AG04450 (cell line): ENCODE results near the gene SLC39A11. TPM values are rescaled to one million over a fixed set of nuclear protein-coding genes. Genes with fewer than 3 reads are reported as not detected.

ENCODE experiments used
- CTCF ChIA-PET: fragments of 300-600, 350-600 bp; formaldehyde crosslinking; extraction: SDS; loops from one replicate; lab custom pipeline; 2022; ENCODE audit warnings: antibody characterized with exemption, inconsistent platforms; lab: Charles Lee
- POLR2A ChIA-PET: fragments of 350-600 bp; formaldehyde crosslinking; extraction: SDS; loops from one replicate; lab custom pipeline; 2021; ENCODE audit warnings: antibody characterized with exemption, inconsistent platforms; lab: Yijun Ruan, JAX
- DNase-seq: peaks from one replicate; pipeline ENCODE4 v3.0.0-alpha.2; 2011; ENCODE audit warnings: low read depth, low spot score
- H3K27ac ChIP-seq: one replicate; pipeline ENCODE4 v1.5.1; 2012; ENCODE audit warnings: low read depth, low read length, control low read depth
- H3K27me3 ChIP-seq: one replicate; pipeline ENCODE4 v1.6.0; 2012; ENCODE audit warnings: low read length; ENCODE audit not compliant: control insufficient read depth, insufficient read depth
- H3K4me3 ChIP-seq: 2 replicates; pipeline ENCODE4 v1.5.1; 2011; ENCODE audit warnings: mild to moderate bottlenecking, low read depth, low read length, control low read depth
- H3K9me3 ChIP-seq: 2 replicates; pipeline ENCODE4 v1.5.1; 2012; ENCODE audit warnings: low read length; ENCODE audit not compliant: control insufficient read depth, insufficient read depth
- polyA plus RNA-seq: library from polyadenylated mRNA; depleted of rRNA; stranded (reverse); fragments of >200 nt; gene quantifications from 2 replicates; pipeline ENCODE4 v1.2.3, GENCODE V29; 2011
- TF ChIP-seq, protein P1 (sequence below): IDR thresholded peaks from 2 replicates; pipeline ENCODE4 v1.5.1; 2011; ENCODE audit warnings: low read depth, low read length, control low read depth, inconsistent platforms

Gene SLC39A11
- polyA plus RNA-seq, 1 experiment: 18.0 TPM

DNA sequence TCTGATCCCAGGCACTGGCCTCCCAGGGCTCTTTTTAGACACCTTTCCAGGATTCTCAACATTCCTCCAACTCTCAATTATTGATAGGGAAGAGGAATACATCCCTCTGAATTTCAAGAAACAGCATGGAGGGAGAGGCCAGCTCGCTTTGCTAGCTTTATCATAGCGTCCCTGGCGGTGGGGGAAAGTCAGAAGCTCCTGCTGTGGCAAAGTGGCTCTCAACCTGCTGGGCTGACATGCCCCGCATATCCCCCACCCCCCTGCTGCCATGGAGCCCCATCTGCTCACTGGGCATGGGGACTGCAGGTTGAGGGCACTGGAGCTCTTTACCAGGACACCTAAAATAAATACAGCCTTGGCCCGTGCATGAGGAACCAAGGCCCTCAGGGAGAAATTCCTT, 140.3 kb downstream of the SLC39A11 start:
- TF ChIP-seq, protein P1, sequence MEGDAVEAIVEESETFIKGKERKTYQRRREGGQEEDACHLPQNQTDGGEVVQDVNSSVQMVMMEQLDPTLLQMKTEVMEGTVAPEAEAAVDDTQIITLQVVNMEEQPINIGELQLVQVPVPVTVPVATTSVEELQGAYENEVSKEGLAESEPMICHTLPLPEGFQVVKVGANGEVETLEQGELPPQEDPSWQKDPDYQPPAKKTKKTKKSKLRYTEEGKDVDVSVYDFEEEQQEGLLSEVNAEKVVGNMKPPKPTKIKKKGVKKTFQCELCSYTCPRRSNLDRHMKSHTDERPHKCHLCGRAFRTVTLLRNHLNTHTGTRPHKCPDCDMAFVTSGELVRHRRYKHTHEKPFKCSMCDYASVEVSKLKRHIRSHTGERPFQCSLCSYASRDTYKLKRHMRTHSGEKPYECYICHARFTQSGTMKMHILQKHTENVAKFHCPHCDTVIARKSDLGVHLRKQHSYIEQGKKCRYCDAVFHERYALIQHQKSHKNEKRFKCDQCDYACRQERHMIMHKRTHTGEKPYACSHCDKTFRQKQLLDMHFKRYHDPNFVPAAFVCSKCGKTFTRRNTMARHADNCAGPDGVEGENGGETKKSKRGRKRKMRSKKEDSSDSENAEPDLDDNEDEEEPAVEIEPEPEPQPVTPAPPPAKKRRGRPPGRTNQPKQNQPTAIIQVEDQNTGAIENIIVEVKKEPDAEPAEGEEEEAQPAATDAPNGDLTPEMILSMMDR: no peak
- Histone ChIP-seq H3K9me3 (no peaks in the 10 kb centered on the region), H3K27me3 (no peaks in the 10 kb centered on the region), H3K4me3 (no peak overlapping the region), H3K27ac (no peak overlapping the region)
- no peak for DNase-seq
- ChIA-PET POLR2A (no interaction called here), CTCF (no interaction called here)

DNA sequence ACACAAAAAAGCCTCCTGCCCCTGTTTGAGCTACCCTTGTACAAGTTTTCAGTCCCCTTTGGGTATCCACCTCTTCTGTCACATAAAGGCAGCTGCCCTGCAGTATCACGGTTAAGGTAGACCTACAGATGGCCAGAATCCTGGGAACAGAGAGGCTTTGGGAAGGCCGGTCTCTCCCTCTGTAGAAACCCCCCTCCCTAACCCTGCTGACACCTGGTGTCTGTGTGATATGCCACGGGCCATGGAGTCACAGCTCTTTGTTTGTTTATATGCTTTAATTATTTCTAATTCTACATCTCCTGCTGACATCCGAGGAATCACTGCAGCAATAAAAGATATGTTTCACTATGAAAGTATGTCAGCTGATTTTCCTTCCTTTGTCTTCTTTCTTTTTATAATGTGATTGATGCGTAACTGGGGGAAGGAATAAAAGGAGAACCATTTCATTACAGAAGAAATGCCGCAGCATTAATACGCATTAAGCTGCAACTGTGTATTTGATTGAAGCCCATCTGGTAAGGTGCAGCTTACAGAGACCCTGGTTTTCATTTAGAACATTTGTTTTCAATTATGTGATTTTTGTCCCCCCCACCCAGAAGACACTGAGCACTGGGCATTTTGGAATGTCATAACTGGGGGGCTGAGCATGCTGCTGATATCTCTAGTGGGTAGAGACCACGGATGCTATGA, 142.1 kb downstream of the SLC39A11 start:
- no peak for DNase-seq
- TF ChIP-seq, protein P1: no peak
- ChIA-PET CTCF (interaction anchor here (1.4 kb wide), 1 partner anchor 36 kb away, joined by 6 read pairs; no protein-coding TSS in a partner anchor), POLR2A (no interaction called here)
- no peak overlapping the region for H3K4me3 ChIP-seq
- H3K9me3 ChIP-seq: no peaks in the 10 kb centered on the region
- no peak overlapping the region for H3K27ac ChIP-seq
- no peaks in the 10 kb centered on the region for H3K27me3 ChIP-seq

DNA sequence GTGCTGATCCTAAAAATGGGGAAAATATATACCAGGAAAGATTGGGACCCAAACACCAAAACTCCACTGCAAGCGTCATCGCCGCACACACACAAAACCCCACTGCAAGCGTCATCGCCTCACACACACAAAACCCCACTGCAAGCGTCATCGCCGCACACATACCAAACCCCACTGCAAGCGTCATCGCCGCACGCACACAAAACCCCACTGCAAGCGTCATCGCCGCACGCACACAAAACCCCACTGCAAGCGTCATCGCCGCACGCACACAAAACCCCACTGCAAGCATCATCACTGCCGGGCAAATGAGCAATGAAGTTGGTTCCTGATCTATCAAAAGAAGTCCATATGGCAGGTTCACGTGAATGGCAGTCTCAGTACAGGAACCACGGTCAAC, 144.4 kb downstream of the SLC39A11 start:
- TF ChIP-seq, protein P1: no peak
- ChIA-PET CTCF (no interaction called here), POLR2A (no interaction called here)
- Histone ChIP-seq H3K9me3 (no peaks in the 10 kb centered on the region), H3K27me3 (no peaks in the 10 kb centered on the region), H3K27ac (no peak overlapping the region), H3K4me3 (no peak overlapping the region)
- no peak for DNase-seq

DNA sequence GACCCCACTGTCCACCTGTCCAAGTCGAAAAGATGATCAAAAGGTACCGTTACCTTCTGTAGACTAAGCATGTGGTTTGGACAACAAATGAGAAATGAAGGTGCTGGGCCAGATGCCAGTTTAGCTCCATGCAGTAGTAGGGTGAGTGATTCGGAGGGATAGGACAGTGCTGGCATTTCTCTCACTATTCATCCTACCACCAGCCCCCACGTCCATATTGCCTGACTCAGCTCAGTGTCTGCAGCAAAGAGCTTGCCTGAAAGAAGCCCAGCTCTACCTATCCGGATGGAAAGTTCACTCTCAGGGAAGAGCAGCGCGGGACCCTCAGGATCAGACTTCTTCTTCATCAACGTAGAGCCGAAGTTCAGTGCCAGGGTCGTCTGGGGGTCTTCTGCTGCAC, 145.0 kb downstream of the SLC39A11 start:
- DNase-seq: no peak
- TF ChIP-seq, protein P1: no peak
- no peak overlapping the region for H3K27ac ChIP-seq
- no peaks in the 10 kb centered on the region for H3K9me3 ChIP-seq
- POLR2A ChIA-PET: no interaction called here
- no peaks in the 10 kb centered on the region for H3K27me3 ChIP-seq
- no peak overlapping the region for H3K4me3 ChIP-seq
- CTCF ChIA-PET: no interaction called here

DNA sequence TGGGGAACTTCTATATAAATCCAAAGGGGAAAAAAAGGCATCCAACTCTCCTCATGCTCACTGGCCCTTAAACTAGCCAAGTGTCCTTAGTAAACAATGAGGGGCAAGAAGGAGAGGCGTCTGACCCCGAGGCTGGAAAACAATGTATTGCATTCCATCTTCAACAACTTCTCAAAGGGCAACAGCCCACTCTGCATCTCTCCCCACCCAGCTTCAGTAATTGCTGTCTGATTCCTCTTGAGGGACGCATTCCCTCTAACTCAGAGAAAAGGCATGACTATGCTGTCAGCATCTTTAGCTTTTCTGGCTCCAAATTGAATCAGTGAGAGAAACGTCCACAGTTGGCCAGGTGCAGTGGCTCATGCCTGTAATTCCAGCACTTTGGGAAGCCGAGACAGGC, 145.8 kb downstream of the SLC39A11 start:
- DNase-seq: no peak
- Histone ChIP-seq H3K27me3 (no peaks in the 10 kb centered on the region), H3K9me3 (no peaks in the 10 kb centered on the region), H3K27ac (no peak overlapping the region), H3K4me3 (no peak overlapping the region)
- TF ChIP-seq, protein P1: no peak
- POLR2A ChIA-PET: no interaction called here
- CTCF ChIA-PET: no interaction called here
